Osteoblast (primary cell): ENCODE measurements around the gene ZSWIM7. TPM values are rescaled to one million over a fixed set of nuclear protein-coding genes. Genes with fewer than 3 reads are reported as not detected.

Experiments used
- DNase-seq: peaks from one replicate; pipeline ENCODE4 v3.0.0; 2011; ENCODE audit warnings: low spot score, mixed read lengths; ENCODE audit not compliant: insufficient read length; ENCODE audit errors: missing footprints
- H2AFZ ChIP-seq: 2 replicates; pipeline ENCODE4 v1.6.0; 2011; ENCODE audit warnings: mild to moderate bottlenecking, low read length
- H3K27ac ChIP-seq: 2 replicates; pipeline ENCODE4 v1.5.1; 2011; ENCODE audit warnings: mild to moderate bottlenecking, low read depth, low read length, moderate library complexity
- H3K27me3 ChIP-seq: 2 replicates; pipeline ENCODE4 v1.6.0; 2012; ENCODE audit warnings: mild to moderate bottlenecking, control low read depth, inconsistent platforms, low read length, moderate library complexity; ENCODE audit not compliant: insufficient read depth
- H3K36me3 ChIP-seq: 2 replicates; pipeline ENCODE4 v1.5.1; 2011; ENCODE audit warnings: mild to moderate bottlenecking, low read length, control low read depth, moderate library complexity; ENCODE audit not compliant: insufficient read depth
- H3K4me1 ChIP-seq: 2 replicates; pipeline ENCODE4 v1.5.1; 2011; ENCODE audit warnings: mild to moderate bottlenecking, low read length, control low read depth, moderate library complexity; ENCODE audit not compliant: insufficient read depth
- H3K4me2 ChIP-seq: 2 replicates; pipeline ENCODE4 v1.6.0; 2011; ENCODE audit warnings: mild to moderate bottlenecking, low read length; ENCODE audit not compliant: insufficient read depth
- H3K4me3 ChIP-seq: fragments of 200-600 bp; sonication (generic); 3 replicates; pipeline ENCODE4 v1.5.1; 2012; ENCODE audit warnings: mild to moderate bottlenecking, low read length, inconsistent platforms; ENCODE audit not compliant: insufficient read depth
- H3K79me2 ChIP-seq: 2 replicates; pipeline ENCODE4 v1.6.0; 2012; ENCODE audit warnings: mild to moderate bottlenecking, low read length, control low read depth, inconsistent platforms; ENCODE audit not compliant: insufficient read depth
- H3K9me3 ChIP-seq: 2 replicates; pipeline ENCODE4 v1.5.1; 2011; ENCODE audit warnings: low read depth, low read length, control low read depth
- H4K20me1 ChIP-seq: 2 replicates; pipeline ENCODE4 v1.6.0; 2012; ENCODE audit warnings: mild to moderate bottlenecking, low read length, control low read depth; ENCODE audit not compliant: insufficient read depth
- CTCF ChIP-seq: IDR thresholded peaks from 2 replicates; pipeline ENCODE4 v1.5.1; 2011; ENCODE audit warnings: mild to moderate bottlenecking, low read depth, low read length, moderate library complexity; ENCODE audit errors: extremely low read depth
- total RNA-seq: library from RNA; depleted of rRNA; stranded (reverse); fragments of >200 nt; gene quantifications from 2 replicates; pipeline ENCODE4 v1.2.3, GENCODE V29; 2012

Gene ZSWIM7
- total RNA-seq, 1 donor: 11.6 TPM

GRCh38 chr17:15967706-15968399 is 31.7 kb downstream of the ZSWIM7 start:
- Histone ChIP-seq H3K4me3 (no peak overlapping the region), H3K9me3 (no peaks in the 10 kb centered on the region)
- DNase-seq: no peak

GRCh38 chr17:15966879-15967248 is 32.6 kb downstream of the ZSWIM7 start:
- Histone ChIP-seq H2AFZ (peak overlapping the region; percentile 46), H3K9me3 (no peaks in the 10 kb centered on the region), H3K27ac (peak overlapping the region; percentile 11), H4K20me1 (no peaks in the 10 kb centered on the region), H3K4me3 (no peak overlapping the region), H3K27me3 (no peaks in the 10 kb centered on the region), H3K36me3 (no peaks in the 10 kb centered on the region), H3K79me2 (peaks cover 41% of the 10 kb centered on the region), H3K4me2 (no peak overlapping the region), H3K4me1 (peaks cover 21% of the 10 kb centered on the region)
- no peak for DNase-seq
- no peak for TF ChIP-seq CTCF

More at GRCh38 chr17:15967706-15968399, 31.7 kb downstream of the ZSWIM7 start:
- Histone ChIP-seq H4K20me1 (no peaks in the 10 kb centered on the region), H3K4me1 (peaks cover 21% of the 10 kb centered on the region), H3K27me3 (no peaks in the 10 kb centered on the region), H3K36me3 (no peaks in the 10 kb centered on the region), H3K79me2 (peaks cover 44% of the 10 kb centered on the region), H3K4me2 (no peak overlapping the region), H3K27ac (no peak overlapping the region), H2AFZ (no peak overlapping the region)
- no peak for TF ChIP-seq CTCF

- TF ChIP-seq CTCF: no peak
- no peak overlapping the region for H3K4me2 ChIP-seq
- peaks cover 41% of the 10 kb centered on the region for H3K79me2 ChIP-seq
- H3K4me1 ChIP-seq: peaks cover 26% of the 10 kb centered on the region
- no peaks in the 10 kb centered on the region for H3K27me3 ChIP-seq
- peak overlapping the region; percentile 11 for H3K27ac ChIP-seq
- no peak for DNase-seq
- no peaks in the 10 kb centered on the region for H3K9me3 ChIP-seq
- H3K4me3 ChIP-seq: no peak overlapping the region
- H2AFZ ChIP-seq: peak overlapping the region; percentile 46
- H3K36me3 ChIP-seq: no peaks in the 10 kb centered on the region
- no peaks in the 10 kb centered on the region for H4K20me1 ChIP-seq
Measured at GRCh38 chr17:15966183-15966878, 33.2 kb downstream of the ZSWIM7 start.

- H3K4me1 ChIP-seq: peaks cover 28% of the 10 kb centered on the region
- no peak overlapping the region for H2AFZ ChIP-seq
- no peak for DNase-seq
- H4K20me1 ChIP-seq: no peaks in the 10 kb centered on the region
- no peaks in the 10 kb centered on the region for H3K9me3 ChIP-seq
- no peaks in the 10 kb centered on the region for H3K27me3 ChIP-seq
- peak overlapping the region; percentile 6 for H3K27ac ChIP-seq
- H3K79me2 ChIP-seq: peaks cover 36% of the 10 kb centered on the region
- no peak overlapping the region for H3K4me3 ChIP-seq
- TF ChIP-seq CTCF: no peak
- H3K4me2 ChIP-seq: no peak overlapping the region
- no peaks in the 10 kb centered on the region for H3K36me3 ChIP-seq
Measured at GRCh38 chr17:15965528-15965927, 34.0 kb downstream of the ZSWIM7 start.
